ENCODE measurements around the gene FRMD5.

DNA sequence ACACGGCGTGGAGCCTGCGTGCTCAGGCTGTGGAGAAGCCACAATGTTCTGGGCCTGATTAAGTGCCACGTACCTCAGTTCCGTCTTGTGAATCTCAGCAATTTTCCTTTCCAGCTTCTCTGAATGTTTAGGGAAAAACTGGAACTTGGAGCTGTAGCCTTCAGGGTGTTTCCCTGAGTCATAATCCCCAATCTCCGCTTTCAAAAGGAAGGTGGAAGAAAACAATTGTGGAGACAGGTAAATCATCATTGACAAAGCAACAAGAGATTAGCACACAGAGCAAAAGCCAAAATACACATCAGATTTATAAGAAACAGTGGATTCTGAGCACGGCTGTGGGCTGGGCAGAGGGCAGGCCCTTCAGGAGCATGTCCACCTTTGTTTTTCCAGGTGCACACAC is 289.3 kb downstream of the FRMD5 start:
- TF ChIP-seq EZH2 (IDR thresholded peaks at IDR 0.05; ENCODE audit: borderline replicate concordance, insufficient read depth, low read depth, low read length, poor library complexity, severe bottlenecking), result no peak
- TF ChIP-seq, protein P1, sequence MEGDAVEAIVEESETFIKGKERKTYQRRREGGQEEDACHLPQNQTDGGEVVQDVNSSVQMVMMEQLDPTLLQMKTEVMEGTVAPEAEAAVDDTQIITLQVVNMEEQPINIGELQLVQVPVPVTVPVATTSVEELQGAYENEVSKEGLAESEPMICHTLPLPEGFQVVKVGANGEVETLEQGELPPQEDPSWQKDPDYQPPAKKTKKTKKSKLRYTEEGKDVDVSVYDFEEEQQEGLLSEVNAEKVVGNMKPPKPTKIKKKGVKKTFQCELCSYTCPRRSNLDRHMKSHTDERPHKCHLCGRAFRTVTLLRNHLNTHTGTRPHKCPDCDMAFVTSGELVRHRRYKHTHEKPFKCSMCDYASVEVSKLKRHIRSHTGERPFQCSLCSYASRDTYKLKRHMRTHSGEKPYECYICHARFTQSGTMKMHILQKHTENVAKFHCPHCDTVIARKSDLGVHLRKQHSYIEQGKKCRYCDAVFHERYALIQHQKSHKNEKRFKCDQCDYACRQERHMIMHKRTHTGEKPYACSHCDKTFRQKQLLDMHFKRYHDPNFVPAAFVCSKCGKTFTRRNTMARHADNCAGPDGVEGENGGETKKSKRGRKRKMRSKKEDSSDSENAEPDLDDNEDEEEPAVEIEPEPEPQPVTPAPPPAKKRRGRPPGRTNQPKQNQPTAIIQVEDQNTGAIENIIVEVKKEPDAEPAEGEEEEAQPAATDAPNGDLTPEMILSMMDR (IDR thresholded peaks at IDR 0.05), result no peak
